Right ventricle myocardium superior (tissue), 1 donor: ENCODE results near the gene NAA11. TPM values are rescaled to one million over a fixed set of nuclear protein-coding genes. Genes with fewer than 3 reads are reported as not detected.
"Not testable (repeated sequence)": the region's sequence is repeated elsewhere in the genome, so short reads cannot be mapped to it uniquely, and the experiment has no call there.

Experiments used
- ATAC-seq: fragments of 200-7000 bp; cut with Tn5 transposase; one replicate; pipeline ENCODE4 v1.9.1; 2020; ENCODE audit warnings: mild to moderate bottlenecking; ENCODE audit not compliant: poor library complexity
- DNase-seq: peaks from one replicate; pipeline ENCODE4 v3.0.0-alpha.2; 2020
- intact Hi-C: fragments of 100-400 bp; cut with DNase I; formaldehyde crosslinking; loops from one replicate; pipeline ENCODE4 v1.11.2; 2022
- total RNA-seq: library from RNA; stranded (reverse); fragmentation: NEBNext Ultra II Directional; extraction: Animal tissue kit (Norgen Biotek cat#: 25700); gene quantifications from one replicate; pipeline ENCODE4 v1.2.1, GENCODE V29; 2021
- donor health status: DM: no; HTN: yes; CAD: no; lungs with severe emphysema.

Gene NAA11
- total RNA-seq, 1 donor from 2014 or later, result not detected

DNA sequence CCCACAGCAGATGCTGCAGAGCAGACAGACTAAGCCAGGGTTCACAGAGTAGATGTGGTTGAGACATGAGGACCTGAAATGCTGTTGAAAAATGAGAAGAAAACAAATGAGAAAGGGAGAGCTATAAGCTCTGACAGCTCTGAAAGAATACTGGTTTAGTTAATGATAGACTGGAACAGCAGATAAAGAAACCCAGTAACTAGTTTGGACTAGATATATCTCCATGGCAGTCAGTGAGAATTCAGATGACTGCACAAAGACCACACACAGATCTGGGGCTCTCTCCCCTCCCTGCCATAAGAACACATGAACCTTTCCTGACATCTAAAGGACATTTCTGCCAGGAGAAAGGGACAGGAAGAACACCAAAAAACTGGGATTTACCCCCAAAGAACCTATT lies 8.2 kb downstream of the NAA11 start:
- no peak for ATAC-seq
- DNase-seq, result no peak
- intact Hi-C loops, result no loop called here

DNA sequence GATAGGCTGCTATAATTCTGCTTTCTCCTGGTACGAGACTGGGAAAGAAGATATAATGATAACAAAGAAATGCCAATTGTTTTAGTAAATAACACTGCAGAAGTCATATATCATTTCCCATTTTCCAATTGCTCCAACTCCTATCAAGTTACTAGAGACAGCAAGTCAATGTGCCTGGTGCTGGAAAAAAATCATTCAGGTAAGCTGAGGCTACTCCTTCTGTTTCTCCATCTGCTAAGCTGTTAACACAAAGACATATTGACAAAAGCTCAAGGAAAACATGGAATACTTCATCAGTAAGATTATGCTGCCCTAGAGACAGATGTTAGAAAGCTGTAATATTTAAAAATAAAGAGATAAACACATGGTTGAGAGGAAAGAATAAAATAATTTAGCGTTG lies 10.0 kb downstream of the NAA11 start:
- ATAC-seq (no peak), DNase-seq (no peak)
- intact Hi-C loops, result no loop called here

DNA sequence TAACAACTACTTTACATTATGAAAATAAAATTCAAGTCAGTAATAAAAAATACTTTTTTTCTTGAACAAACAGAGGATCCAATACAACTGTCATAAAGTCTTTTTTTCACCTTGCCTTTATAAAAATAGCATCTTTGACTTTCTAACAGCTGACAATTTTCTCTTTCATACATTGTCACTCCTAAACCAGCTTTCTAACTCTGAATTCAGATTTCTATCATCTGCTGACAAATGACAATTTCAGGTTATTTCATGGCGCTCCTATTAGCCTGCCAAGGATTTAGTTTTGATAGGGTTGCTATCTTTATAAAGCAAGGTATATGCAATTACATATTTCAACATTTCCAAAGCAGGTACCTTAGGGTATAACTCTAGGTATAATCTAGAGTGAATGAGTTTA lies 14.6 kb downstream of the NAA11 start:
- intact Hi-C loops, result no loop called here
- no peak for ATAC-seq

DNA sequence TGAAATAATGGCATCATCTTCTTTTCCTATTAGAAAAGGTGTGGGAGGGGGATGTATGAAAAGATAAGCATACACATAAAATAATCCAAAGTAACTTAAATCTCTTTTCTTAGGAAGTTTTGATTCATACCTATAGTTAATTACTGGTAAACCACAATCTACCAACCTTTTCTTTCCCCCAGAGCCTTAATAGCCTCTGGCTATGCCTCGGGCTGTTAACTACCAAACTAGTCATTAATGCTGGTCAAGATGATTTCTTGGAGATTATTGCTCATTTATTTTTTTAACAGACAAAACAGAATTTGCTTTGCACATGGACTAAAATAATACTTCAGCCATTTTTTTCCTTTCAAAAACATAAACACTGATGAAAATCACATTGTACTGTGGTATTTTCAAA lies 16.9 kb downstream of the NAA11 start:
- intact Hi-C loops, result no loop called here
- DNase-seq, result no peak
- ATAC-seq, result no peak

More for the DNA sequence above, 14.6 kb downstream of the NAA11 start:
- DNase-seq, result no peak

DNA sequence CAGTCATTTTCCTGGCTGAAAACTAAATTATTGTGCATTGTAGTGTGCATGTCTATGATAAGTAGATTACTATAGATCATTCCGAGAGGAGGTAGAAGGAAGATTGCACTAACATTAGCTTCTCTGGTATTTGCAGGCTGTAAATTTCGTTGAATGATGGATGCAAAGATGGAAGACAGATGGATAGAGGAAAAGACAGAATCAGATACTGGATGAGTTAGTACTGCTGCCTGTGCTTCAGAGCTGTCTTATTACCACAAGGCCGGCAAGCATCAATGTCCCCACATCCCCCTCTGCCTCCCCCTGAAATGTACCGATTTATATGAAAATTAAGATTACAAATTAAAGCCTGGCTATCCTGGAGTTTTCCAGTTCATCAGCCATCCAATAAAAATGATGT lies 17.7 kb downstream of the NAA11 start:
- intact Hi-C loops, result no loop called here
- no peak for DNase-seq
- no peak for ATAC-seq

DNA sequence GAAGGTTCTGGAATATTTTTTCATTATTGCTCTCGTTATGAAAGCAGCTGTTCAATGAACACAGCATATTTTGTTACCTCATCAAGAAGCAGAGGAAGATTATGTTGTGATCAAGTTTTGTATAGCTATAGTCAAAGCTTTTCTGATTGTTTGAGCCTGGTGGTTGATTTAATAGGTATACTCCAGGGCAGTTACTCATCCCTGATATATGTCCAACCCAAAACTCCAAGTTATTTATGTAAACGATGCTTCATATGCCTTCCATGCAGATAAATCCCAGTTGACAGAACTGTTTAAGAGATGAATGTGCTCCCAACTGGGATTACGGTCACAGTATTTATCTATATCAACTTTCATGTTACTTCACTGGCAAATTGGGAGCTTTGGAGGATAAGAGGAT lies 19.1 kb downstream of the NAA11 start:
- no peak for ATAC-seq
- no peak for DNase-seq
- intact Hi-C loops, result no loop called here

DNA sequence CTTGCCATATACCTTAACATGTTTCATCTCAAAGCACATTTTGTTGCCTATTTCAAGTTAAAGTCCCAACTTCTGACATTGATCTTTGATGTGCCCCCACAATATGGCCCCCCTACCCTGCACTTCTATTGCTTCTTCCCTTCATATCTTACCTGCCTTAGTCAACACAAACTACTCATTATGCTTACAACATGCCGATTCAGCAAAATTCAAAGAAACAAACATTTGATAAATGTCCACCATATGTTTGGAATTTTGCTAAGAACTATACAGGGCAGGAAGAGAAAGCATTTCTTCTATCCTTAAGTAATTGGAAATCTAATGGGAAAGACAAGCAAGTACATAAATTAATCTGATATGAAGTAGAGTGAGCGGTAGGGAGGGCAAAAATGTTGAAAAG lies 25.6 kb downstream of the NAA11 start:
- ATAC-seq (no peak), DNase-seq (no peak)
- intact Hi-C loops, result no loop called here

DNA sequence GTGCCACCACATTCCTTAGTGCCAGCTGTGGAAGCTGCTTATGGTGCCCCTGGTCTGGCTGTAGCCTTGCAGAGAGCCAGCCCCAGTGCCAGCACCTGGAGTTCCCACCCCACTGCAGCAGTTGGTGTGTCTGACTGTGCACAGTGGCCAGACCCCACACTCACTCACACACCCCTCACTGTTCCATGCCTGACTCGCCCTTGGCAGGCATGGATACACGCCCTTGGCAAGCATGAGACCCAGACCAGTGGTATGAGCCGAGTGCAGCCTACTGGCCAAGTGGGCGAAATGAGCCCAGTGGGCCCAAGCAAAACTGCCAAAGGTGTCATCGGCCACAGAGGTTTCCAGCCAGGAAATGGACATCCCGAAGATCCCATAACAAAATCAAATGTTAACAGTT lies 27.4 kb downstream of the NAA11 start:
- intact Hi-C loops, result no loop called here

DNA sequence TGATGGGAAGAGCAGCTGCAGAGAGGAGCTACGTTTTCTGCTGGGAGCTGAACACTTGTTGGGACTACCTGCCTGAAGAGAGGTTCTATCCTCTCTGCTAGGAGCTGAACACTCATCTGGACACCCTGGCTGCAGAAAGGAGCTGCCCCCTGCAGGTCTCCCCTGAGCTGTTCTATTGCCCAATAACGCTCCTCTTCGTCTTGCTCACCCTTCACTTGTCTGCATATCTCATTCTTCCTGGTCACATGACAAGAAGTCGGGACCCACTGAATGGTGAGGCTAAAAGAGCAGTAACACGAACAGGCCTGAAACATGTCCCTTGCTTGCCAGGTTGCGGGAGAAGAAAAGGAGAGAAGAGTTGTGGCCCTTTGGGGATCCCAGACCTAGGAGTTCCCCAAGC lies 27.8 kb downstream of the NAA11 start:
- intact Hi-C loops, result no loop called here
- ATAC-seq (no peak), DNase-seq (no peak)

More for the DNA sequence above, 27.4 kb downstream of the NAA11 start:
- ATAC-seq (no peak), DNase-seq (no peak)

DNA sequence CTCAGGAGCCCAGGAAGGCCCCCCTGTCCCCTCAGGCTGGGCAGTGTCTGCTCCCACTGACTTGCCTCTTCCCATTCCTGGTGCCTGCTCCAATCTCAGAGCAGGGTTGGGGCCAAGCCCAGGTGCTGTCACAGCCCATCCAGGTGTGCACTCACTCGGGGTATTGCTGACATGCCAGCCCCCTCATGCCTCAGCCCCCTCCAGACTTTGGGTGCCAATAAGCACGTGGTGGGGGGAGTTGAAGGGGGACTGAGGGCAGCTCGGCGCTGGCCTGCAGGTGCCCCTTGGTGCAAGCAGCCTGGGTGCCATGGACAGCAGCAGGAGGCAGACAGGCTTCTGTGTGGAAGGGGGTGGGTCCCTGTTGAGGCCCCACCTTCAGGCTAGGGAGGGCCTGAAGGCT lies 28.4 kb downstream of the NAA11 start:
- no peak for ATAC-seq
- no peak for DNase-seq
- intact Hi-C loops, result no loop called here

DNA sequence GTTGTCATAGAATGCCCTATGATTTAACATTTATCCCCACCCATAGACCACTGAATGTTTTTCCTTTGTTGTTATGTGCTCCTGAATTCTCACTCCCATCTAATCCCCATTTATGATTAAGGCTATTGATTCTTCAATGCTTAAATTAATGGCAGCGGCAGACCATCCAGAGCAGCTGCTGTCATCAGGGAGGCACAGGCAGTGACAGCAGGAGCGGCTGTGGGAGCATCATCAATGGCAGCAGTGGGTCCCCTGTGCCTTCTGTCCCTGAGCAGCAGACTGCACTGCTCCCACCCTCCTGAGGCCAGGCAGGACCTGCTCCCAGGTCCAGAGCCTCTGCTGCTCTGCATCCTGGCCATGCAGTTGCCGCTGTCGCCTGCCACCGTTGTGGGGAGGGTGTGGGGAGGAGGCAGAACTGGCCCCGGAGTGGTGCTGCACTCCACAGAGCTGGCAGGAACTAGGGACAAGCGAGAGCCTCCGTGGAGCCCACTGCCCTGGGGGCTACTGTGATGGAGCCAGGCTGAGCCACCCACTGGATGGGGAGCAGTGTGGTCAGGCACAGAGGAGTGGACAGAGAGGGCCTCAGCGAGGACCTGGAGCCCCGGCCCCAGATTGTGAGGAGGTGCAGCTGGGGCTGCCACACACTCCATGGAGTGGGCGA lies 29.0 kb downstream of the NAA11 start:
- intact Hi-C loops, result no loop called here
- no peak for ATAC-seq
- no peak for DNase-seq

DNA sequence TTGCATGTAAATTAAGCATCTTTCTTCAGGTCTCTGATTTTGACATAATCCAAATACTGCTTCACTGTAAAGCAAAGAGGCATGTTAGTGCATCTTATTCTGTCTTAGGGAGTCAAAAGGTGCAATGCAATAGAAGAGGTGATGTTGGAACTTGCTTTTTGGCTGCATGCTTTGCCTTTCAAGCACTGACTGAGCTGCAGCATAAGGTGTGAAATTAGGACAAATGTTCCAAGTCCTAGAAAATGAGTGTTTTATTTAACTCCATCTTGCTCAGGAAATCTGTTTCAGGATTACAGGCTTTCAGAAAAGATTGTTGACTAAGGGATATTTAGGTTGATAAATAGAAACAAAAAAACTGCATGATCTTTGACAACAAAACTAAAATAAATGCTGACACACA lies 30.8 kb downstream of the NAA11 start:
- ATAC-seq, result no peak
- intact Hi-C loops, result no loop called here
- no peak for DNase-seq

DNA sequence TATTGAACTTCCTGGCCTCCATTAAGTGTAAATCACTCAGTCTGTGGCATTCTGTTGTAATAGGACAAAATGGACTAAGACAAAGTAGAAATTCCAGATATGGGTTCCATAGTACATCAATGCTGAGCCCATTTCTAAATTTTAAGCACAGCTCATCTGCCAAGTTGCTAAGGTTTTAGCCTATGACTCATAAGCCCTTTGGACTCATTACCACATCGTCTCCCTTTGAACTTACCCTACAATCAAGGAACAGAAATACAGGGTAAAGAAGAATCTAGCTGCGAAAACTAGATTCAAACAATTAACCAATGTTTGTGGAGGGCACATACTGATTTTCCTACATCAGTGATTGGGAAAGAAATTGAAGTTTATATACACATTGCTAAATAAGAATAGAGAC lies 31.8 kb downstream of the NAA11 start:
- intact Hi-C loops, result no loop called here
- DNase-seq (no peak), ATAC-seq (no peak)

DNA sequence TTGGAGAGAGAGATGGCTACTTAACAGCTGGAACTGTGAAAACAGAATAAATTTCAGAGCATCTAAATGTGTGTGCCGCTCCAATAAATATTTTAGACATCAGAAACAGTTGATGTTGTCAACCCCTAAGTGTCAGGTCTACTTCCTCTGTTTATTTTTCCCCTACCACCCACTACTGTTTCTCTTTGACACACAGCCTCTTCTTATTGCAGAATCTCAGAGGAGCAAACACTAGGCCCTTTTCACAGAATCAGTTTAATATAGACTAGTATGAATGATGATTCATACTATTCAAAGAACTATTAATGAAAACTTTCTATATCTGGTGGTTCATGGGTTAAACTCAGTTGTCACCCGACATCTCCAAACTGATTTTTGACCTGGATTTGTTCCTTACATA lies 33.9 kb downstream of the NAA11 start:
- intact Hi-C loops, result no loop called here
- ATAC-seq, result no peak
- no peak for DNase-seq

DNA sequence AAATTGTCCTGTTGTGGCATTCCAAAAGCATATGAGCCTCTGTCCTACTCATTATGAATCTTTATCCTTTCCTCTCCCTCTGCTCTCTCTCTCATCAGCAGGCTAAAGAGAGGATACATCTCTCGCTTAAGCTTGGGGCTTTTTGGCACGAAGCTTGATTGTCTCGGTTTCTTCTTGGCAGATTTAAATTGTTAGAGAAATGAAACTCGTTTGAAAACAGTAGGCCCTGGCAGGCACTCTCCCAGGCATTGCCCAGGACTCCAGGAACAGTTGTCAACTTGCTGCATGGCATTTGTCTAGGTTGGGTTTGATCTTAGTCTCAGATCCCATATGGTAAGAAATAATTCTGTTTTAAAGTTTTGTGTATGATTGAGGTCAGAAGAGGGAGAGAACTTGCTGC lies 35.5 kb downstream of the NAA11 start:
- ATAC-seq, result no peak
- no peak for DNase-seq
- intact Hi-C loops, result no loop called here

DNA sequence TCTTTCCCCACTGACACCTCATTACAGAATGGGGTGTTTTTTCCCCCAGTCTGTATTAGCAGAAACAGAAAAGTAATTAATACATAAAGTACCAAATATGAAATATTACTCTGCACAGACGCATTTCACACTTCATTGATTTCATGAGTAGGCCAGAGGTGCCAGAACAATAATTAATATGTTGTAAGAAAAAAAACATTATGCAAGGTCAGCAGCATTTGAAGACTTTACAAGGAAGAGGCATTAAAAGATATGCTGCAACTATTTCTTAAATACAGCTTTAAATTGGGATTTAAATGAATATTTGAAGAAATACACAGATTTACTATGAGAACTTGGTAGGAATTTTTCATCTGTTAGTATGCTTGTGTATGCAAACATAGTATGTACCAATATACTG lies 37.7 kb downstream of the NAA11 start:
- ATAC-seq (no peak), DNase-seq (no peak)
- intact Hi-C loops, result no loop called here

DNA sequence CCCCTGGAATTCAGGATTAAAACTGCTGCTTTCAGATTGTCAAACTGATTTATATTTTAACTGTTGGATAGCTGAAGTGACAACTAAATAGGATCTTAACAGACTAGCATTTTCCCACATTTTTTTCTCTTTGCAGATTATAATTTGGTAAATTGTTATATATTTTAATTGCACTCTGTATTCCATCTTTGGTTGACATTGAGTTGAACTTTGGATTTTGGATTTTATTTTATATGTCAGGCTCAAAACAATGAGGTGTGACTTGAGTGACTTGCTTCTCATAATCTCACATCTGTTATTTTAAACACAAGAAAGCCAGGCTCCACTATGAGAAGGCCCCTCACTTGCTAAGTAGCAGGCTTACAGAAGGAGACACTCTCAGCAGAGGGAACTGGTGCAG lies 38.1 kb downstream of the NAA11 start:
- ATAC-seq (no peak), DNase-seq (no peak)
- intact Hi-C loops, result no loop called here

DNA sequence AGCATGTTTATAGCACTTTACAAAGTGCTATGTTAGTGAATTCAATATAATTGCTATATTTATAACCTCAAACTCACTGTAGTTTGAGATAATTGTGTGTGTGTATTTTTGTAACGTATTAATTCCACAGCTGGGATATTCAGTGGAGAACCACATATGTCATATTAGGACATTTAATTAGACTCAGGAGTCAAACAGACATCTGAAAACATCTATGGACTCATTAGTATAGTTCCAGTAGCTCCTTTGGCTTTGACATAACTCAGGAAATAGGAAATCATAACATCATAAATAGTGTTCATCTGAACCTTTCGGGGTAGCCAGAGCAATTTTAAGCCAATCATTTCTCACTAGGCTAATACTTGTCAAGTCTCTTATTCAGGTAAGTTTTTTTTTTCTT lies 38.8 kb downstream of the NAA11 start:
- intact Hi-C loops, result no loop called here
- ATAC-seq, result no peak
- DNase-seq, result no peak

DNA sequence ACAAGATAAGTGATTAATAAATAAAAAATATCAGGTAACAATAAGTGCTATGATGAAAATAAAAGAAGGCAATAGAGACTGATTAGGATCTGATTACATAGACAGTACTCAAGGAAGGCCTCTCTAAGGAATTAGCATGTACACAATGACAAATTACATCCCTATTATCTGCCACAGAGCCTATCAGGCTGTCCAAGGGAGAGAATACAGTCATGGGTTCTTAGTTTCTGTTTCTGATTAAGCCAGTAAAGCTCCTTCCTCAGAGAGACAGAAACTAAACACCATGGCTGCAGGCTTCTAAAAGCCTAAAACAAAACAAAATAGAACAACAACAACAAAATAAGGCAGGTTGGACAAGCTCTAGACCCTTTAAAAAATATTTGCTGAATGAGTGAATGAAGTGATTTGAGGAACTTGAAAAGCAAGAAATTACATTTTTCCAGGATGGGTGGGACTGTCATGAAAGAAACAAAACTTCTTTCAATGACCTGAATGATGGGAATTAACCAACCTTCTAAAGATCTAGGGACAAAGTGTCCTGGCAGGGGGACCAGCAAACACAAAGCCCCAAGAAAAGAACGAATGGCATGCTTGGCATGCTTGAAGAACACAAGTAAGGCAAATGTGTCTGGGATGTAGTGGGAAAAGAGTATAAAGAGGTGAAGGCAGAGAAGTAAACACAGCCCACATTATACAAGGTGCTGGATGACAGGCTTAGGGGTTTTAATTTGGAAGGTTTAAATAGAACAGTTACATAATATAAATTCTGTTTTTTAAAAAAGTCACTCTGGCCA lies 44.1 kb downstream of the NAA11 start:
- intact Hi-C loops, result no loop called here
- DNase-seq, result no peak
- ATAC-seq, result no peak

DNA sequence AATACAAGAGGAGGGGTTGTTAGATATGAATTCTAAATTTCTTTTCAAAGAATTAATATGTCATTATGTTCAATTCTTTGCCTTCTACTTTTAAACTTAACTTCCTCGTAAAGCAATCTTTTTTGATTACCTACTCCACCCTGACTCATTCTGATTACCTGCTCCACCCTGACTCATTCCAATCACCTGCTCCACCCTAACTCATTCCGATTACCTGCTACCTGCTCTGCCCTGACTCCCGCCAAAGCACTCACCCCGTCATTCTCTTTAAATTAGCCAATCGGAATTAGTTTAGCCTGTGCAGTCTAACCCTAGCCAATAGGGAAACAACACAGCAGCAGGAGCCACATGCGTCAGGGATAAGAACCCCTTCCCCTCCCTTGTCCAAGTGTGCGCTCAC lies 48.4 kb downstream of the NAA11 start:
- ATAC-seq, intact Hi-C loops, DNase-seq: not testable (repeated sequence)

DNA sequence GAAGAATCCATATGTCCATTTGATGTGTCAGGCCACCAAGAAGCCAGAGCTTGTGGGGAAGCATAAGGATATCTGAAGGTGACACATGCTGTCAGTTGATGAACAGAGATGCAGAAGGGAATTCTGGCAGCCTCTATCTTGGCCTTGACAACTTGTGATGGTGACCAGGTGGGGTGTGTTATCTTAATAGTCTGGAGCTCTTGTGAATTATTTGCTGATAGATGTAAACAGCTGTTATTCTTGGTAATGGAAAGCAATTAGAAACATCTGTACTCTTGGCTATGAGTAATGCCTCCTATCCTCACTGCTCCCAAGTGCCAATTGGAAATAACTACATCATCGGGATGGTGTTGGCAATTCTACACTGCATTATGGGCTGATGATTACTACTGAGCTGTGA lies 51.9 kb downstream of the NAA11 start:
- ATAC-seq, result peak; percentile 81
- intact Hi-C loops, result no loop called here

More for the DNA sequence above, 51.9 kb downstream of the NAA11 start:
- DNase-seq, result no peak
